ENCODE results near the gene TWIST2. TPM values are rescaled to one million over a fixed set of nuclear protein-coding genes. Genes with fewer than 3 reads are reported as not detected.

TWIST2 gene
- polyA plus RNA-seq, 1 experiment: 15.6 TPM

DNA sequence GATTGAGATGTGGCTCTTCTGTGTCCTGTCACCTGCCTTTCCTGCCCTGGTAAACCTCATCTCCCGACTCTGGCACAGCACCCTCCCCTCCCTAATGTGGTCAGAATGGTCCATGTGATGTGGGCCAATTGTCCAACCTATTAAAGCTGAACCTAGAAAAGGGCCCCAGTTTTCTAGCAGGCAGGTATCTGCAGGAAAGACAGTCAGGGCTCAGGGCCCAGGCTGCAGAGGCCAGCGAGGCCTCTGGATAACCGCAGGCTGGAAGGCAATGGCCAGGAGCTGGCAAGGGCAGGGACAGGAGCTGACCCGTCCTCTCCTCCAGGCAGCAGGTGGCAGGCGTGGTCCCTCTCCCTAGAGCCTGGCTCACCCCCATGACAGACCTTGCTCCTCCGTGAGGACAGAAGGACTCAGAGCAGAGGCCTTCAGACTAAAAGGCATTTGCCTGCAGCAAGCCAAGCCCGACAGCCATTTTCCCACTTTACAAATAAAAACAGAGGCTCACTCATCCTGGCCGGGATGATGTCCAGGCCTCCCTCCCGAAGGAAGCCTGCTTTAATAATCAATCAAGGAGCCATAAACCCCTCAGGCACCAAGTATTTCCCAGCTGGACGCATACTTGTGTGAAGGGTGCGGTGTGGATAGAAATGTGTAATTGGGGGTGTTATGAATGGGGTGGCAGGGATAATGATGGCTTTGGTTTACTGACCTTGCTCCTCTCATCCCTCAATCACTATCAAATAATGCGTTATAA, 107.1 kb downstream of the TWIST2 start:
- POLR2A ChIA-PET: no interaction called here

DNA sequence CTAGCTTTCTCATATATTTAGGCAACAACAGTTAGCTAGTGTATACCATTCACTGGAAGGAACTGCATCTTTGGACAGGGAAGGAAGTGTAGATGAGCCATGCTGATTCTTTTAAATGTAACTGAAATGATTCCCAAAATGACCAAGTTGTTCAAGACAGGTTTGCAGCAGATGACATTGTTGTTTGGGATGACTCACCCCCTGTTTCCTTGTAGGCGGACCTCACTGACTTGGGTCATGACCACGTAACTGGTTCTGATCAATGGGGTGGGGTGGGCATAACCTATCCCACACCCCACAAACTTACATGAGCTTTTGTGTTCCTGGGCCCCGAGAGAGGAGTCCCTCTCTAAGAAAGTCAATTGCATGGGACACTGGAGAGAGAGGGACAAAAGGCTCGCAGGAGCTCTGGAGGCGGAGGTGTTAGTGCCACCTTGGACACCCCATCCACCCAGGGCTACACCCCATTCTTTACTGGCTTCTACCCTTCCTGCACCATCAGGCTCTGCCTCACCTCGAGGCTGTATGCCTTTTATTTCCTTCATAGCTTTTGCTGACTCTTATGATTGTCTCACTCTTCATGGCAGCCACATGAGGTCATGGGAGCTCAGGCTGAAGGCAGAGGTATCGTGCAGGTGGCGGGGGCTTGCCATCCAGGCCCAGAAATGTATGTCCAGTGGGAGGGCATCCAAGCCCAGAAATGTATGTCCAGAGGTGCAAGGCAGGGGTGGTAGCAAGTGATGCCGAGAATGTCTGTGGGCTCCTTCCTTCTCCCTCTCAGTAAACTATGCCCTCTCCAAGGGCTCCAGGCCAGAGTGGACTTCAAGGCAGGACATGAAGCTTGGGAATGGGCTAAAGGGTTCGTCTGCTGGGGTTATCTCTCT, 108.0 kb downstream of the TWIST2 start:
- POLR2A ChIA-PET: no interaction called here
- CTCF ChIA-PET: interaction anchor here (1.0 to 2.3 kb wide), 3 partner anchors 13 to 17 kb away, joined by 3 to 13 read pairs (median 5); no protein-coding TSS in a partner anchor
- DNase-seq (ENCODE audit: low read depth, low spot score): no peak

More for the DNA sequence above, 107.1 kb downstream of the TWIST2 start:
- DNase-seq (ENCODE audit: low read depth, low spot score): no peak
- H3K27me3 ChIP-seq (ENCODE audit: control insufficient read depth, insufficient read depth, low read length): no peaks in the 10 kb centered on the region
- H3K27ac ChIP-seq (ENCODE audit: low read depth, low read length): no peak overlapping the region
- H3K9me3 ChIP-seq (ENCODE audit: control insufficient read depth, insufficient read depth, low read length): peaks cover 4% of the 10 kb centered on the region; the same call in 1 of the 2 replicates
- TF ChIP-seq, protein P1, sequence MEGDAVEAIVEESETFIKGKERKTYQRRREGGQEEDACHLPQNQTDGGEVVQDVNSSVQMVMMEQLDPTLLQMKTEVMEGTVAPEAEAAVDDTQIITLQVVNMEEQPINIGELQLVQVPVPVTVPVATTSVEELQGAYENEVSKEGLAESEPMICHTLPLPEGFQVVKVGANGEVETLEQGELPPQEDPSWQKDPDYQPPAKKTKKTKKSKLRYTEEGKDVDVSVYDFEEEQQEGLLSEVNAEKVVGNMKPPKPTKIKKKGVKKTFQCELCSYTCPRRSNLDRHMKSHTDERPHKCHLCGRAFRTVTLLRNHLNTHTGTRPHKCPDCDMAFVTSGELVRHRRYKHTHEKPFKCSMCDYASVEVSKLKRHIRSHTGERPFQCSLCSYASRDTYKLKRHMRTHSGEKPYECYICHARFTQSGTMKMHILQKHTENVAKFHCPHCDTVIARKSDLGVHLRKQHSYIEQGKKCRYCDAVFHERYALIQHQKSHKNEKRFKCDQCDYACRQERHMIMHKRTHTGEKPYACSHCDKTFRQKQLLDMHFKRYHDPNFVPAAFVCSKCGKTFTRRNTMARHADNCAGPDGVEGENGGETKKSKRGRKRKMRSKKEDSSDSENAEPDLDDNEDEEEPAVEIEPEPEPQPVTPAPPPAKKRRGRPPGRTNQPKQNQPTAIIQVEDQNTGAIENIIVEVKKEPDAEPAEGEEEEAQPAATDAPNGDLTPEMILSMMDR (IDR thresholded peaks at IDR 0.05; ENCODE audit: low read depth, low read length): no peak
- CTCF ChIA-PET: interaction anchor here (1.3 to 2.3 kb wide), 2 partner anchors 16 to 18 kb away, joined by 5 to 13 read pairs; no protein-coding TSS in a partner anchor
- H3K4me3 ChIP-seq (ENCODE audit: low read depth, low read length): no peak overlapping the region

DNA sequence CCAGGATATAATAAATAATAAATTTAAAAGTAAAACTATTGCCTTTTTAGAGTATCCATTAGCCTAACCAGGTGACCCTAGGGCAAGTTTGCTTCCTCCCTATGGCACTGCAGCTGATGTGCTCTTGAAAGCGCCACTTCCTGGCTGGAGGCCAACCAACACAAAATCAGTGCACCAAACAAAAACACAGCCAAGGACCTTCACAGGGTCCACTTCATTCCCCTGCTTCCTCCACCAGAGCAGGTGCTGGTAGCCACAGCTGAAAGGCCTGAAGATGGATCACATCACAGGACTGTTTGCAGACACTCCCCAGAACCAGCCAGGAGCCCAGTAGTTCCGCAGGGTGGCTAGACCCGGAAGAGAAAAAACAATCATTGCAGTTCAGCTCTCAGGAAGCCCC, 108.8 kb downstream of the TWIST2 start:
- Histone ChIP-seq H3K27ac (ENCODE audit: low read depth, low read length) (no peak overlapping the region), H3K4me3 (ENCODE audit: low read depth, low read length) (no peak overlapping the region), H3K9me3 (ENCODE audit: control insufficient read depth, insufficient read depth, low read length) (no peaks in the 10 kb centered on the region), H3K27me3 (ENCODE audit: control insufficient read depth, insufficient read depth, low read length) (no peaks in the 10 kb centered on the region)
- ChIA-PET CTCF (interaction anchor here (1.0 to 2.3 kb wide), 2 partner anchors 12 to 14 kb away, joined by 3 to 13 read pairs; no protein-coding TSS in a partner anchor), POLR2A (no interaction called here)
- DNase-seq (ENCODE audit: low read depth, low spot score): no peak
- TF ChIP-seq, protein P1 (IDR thresholded peaks at IDR 0.05; ENCODE audit: low read depth, low read length): no peak

More for the DNA sequence above, 108.0 kb downstream of the TWIST2 start:
- Histone ChIP-seq H3K27me3 (ENCODE audit: control insufficient read depth, insufficient read depth, low read length) (no peaks in the 10 kb centered on the region), H3K27ac (ENCODE audit: low read depth, low read length) (no peak overlapping the region), H3K9me3 (ENCODE audit: control insufficient read depth, insufficient read depth, low read length) (no peaks in the 10 kb centered on the region), H3K4me3 (ENCODE audit: low read depth, low read length) (no peak overlapping the region)
- TF ChIP-seq, protein P1 (IDR thresholded peaks at IDR 0.05; ENCODE audit: low read depth, low read length): no peak
